HG03196 (cell line): ENCODE results near the gene FOXC2.

Source experiments
- ATAC-seq: cut with Tn5 transposase; IDR thresholded peaks from one replicate; pipeline ENCODE4 v1.9.1; 2021; ENCODE audit not compliant: unreplicated experiment

FOXC2 gene

GRCh38 chr16:86532526-86532815, 34.2 kb upstream of the FOXC2 start:
- no peak for ATAC-seq

- no peak for ATAC-seq
Observed at GRCh38 chr16:86533076-86533475, 33.6 kb upstream of the FOXC2 start.

GRCh38 chr16:86533767-86534351, 32.8 kb upstream of the FOXC2 start:
- ATAC-seq, result no peak

GRCh38 chr16:86534779-86535615, 31.6 kb upstream of the FOXC2 start:
- ATAC-seq, result no peak

GRCh38 chr16:86536621-86537020, 30.0 kb upstream of the FOXC2 start:
- no peak for ATAC-seq

- ATAC-seq, result no peak
Observed at GRCh38 chr16:86537486-86537885, 29.1 kb upstream of the FOXC2 start.

- no peak for ATAC-seq
Observed at GRCh38 chr16:86538196-86538780, 28.3 kb upstream of the FOXC2 start.

- no peak for ATAC-seq
Observed at GRCh38 chr16:86540894-86541293, 25.7 kb upstream of the FOXC2 start.

GRCh38 chr16:86541560-86541959, 25.1 kb upstream of the FOXC2 start:
- no peak for ATAC-seq

GRCh38 chr16:86542756-86543750, 23.6 kb upstream of the FOXC2 start:
- ATAC-seq, result no peak

GRCh38 chr16:86545481-86545880, 21.1 kb upstream of the FOXC2 start:
- ATAC-seq, result no peak

GRCh38 chr16:86545954-86546637, 20.5 kb upstream of the FOXC2 start:
- no peak for ATAC-seq

- ATAC-seq, result no peak
Observed at GRCh38 chr16:86546638-86547013, 20.0 kb upstream of the FOXC2 start.

- no peak for ATAC-seq
Observed at GRCh38 chr16:86547286-86547685, 19.3 kb upstream of the FOXC2 start.

- no peak for ATAC-seq
Observed at GRCh38 chr16:86549076-86549892, 17.3 kb upstream of the FOXC2 start.

- no peak for ATAC-seq
Observed at GRCh38 chr16:86549893-86550190, 16.8 kb upstream of the FOXC2 start.

- ATAC-seq, result no peak
Observed at GRCh38 chr16:86550281-86550680, 16.3 kb upstream of the FOXC2 start.

GRCh38 chr16:86553356-86553755, 13.3 kb upstream of the FOXC2 start:
- ATAC-seq, result no peak

GRCh38 chr16:86554599-86554916, 12.1 kb upstream of the FOXC2 start:
- no peak for ATAC-seq
